DMS53 (cell line): ENCODE measurements around the gene BSG.
"Not testable (repeated sequence)": the region's sequence is repeated elsewhere in the genome, so short reads cannot be mapped to it uniquely, and the experiment has no call there.

Source experiments
- DNase-seq: peaks from one replicate; lab custom pipeline; 2025; lab: John Stamatoyannopoulos, UW

The BSG gene

DNA sequence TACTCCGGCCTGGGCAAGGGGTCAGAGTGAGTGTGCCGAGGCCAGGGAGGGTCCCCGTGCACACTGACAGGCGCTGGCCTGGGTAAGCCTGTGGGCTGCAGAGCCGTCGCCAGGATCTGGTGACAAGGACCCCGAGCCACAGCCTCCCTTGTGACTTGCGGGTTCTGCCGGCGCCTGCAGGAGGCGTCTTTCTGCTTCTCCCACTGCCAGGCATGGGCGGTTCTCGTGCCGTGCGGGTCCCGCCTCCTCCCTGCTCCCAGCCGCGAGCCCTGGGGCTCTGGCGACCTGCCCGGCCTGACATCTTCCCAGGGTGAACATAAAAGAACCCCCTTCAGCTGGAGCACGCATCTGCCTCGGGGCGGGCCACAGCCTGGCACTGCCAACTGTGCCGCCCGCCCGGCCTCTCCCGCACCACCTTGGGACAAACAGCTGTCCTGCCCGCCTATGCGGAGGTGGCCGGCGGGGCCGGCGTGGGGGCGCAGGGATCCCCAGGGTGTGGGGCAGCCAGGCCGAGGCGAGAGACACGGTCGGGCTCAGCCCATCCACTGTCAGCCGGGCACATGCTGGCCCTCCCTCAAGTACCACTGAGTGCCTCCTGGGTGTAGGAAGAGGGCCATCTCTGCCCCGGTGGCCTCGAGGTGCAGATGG is 15.8 kb downstream of the BSG start:
- DNase-seq = peak; percentile 95

DNA sequence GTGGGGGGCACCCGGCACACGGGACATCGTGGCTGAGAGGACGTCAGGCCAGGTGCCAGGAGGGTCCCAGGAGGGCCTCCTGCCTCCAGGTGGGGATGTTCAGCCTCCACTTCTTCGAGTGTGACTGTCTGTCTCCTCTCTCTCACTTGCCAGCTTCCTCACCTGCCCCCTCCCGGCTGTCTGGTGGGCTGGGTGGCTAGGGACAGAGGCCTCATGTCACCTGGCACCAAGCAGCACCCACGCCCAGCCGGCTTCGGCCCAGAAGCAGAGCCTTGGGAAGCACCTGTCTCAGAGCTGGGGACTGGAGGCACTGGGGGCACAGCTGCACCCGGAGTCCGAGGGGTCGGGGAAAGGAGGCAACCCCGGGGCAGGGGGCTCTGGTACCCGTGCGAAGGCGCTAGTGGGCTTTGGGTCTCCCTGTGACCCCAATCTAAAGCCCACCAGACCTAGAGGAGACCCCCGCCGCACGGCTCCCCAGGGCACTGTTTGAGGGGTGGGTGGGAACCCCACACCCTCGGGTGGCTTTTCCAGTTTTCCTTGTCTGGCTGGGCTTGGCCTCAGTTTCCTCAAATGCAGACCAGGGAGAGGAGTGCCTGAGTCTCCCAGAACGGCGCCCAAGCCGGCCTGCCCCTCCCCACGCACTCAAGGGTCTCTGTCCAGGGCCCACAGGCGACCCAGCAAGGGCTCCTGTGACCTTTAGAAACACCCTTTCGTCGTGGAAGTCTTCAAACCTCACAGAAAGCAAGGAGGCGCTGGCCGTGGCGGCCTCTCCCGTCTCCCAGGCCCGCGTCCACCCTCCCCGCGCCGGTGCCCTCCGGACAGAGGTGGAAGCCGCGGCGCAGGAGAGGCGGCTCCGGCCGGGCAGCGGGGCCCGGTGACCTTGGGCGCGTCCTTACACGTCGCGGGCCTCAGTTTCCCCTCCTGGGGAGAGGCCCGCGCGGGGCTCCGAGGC is 16.6 kb downstream of the BSG start:
- DNase-seq = peak; percentile 84

DNA sequence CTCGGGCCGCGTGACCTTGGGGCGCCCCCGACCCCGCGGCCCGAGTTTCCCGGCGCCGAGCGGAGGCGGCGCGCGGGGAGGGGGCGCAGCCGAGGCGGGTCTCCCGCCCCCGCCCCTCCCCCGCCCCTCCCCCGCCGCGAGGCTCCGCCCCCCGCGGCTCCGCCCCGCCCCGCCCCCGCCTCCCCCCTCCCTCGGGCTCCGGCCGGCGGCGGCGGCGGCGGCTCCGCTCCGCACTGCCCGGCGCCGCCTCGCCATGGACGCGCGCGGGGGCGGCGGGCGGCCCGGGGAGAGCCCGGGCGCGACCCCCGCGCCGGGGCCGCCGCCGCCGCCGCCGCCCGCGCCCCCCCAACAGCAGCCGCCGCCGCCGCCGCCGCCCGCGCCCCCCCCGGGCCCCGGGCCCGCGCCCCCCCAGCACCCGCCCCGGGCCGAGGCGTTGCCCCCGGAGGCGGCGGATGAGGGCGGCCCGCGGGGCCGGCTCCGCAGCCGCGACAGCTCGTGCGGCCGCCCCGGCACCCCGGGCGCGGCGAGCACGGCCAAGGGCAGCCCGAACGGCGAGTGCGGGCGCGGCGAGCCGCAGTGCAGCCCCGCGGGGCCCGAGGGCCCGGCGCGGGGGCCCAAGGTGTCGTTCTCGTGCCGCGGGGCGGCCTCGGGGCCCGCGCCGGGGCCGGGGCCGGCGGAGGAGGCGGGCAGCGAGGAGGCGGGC is 17.4 kb downstream of the BSG start, which contains the start of gene HCN2:
HCN2 (plus strand) TSS at position 189 of the 703 bp plus-strand sequence; CDS start at position 254, 65 bp downstream.
- DNase-seq = peak; percentile 45

DNA sequence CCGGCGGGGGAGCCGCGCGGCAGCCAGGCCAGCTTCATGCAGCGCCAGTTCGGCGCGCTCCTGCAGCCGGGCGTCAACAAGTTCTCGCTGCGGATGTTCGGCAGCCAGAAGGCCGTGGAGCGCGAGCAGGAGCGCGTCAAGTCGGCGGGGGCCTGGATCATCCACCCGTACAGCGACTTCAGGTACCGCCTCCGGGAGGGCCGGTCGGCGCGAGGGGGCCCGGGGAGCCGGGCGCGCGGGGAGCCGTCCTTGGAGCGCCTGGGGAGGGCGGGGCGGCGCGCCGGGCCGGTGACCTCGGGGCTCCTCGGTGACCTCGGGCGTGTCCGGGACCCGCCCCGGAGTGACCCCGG is 18.0 kb downstream of the BSG start:
- peak; percentile 68 for DNase-seq

DNA sequence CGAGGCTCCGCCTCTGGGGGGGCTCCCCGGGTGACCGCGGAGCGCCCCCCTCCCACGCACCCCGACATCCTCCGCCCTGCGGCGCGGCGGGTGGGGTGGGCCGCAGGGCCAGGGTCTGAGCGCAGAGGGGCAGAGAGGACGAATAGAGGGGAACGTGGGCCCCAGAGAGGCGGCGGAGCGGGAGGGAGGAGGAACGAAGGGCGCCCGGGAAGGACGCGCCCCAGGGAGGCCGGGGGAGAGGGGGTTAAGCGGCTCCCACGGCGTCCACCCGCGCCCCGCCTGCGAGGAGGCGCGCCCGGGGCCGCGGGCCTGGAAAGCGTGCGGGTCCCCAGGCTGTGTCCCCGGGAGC is 18.3 kb downstream of the BSG start:
- DNase-seq = peak; percentile 29

DNA sequence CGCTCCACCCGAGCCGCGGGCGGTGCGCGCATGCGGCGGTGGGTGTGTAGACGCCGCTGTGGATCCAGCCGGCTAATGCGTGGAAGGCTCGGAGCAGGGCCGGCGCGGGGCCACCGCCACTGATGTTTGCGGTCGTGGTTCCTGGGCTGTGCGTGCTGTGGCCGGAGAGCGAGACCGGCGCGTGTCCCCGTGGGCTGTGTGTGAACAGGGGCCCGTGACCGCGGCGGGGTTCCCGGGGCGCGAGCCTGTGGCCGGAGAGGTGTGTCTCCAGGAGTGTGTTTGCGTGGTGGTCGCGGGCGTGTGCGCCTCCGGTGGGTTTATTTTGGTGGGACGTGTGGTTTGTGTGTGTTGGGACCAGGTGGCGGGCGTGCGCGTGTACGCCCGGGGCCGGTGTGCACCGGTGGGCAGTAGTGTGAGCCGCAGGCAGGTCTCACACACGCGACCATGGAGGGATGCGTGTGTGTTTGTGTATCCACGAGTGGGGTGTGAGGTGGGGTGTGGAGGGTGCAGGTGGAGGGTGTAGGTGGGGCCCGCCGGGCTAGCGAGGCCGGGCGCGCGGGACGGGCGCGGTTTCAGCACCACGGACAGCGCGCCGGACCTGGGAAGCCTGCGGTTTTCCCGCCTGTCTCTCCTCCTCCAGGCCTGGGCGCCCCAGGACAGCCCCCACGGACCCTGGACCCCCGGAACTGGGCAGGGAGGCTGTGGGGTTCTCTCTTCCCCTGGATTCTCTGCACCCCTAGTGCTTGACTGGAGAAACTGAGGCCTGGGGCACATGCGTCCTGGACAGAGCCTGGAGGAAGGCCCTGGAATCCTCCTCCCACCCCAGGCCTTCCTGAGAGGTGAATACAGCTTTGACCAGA is 18.9 kb downstream of the BSG start:
- no peak for DNase-seq

DNA sequence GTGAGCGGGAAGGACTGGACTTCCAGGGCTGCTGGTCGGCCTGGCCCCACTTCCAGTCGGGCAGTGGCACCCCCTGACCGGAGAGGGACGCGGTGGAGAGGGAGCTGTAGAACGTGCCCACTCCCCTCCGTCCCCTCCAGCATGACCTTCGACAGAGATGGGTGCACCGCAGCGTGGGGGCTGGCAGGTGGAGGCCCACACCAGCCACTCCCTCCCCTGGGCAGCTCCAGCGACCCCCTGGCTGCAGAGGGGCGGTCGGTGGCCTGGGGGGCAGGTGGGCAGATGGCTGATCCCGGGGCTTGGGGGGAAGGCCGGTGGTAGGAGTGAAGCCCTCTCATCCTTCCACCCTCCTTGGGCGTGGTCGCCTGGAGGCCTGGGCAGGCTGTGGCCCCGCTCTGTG is 19.7 kb downstream of the BSG start:
- no peak for DNase-seq

DNA sequence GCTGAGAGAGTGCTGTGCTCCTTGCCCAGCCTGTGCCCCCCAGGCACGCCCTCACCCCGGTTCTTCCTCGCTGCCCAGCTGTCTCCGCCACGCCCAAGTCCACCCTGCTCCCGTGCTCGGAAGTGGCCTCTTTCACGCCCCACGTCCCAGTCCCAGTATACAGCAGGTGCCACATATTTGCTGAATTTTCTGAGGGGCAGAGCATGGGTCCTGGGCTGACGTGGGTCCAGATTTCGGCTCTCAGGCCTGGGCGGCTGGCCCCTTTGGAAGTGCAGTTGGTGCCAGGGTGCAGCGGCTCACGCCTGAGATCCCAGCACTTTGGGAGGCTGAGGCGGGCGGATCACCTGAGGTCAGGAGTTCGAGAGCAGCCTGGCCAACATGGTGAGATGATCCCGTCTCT is 20.7 kb downstream of the BSG start:
- DNase-seq = no peak

DNA sequence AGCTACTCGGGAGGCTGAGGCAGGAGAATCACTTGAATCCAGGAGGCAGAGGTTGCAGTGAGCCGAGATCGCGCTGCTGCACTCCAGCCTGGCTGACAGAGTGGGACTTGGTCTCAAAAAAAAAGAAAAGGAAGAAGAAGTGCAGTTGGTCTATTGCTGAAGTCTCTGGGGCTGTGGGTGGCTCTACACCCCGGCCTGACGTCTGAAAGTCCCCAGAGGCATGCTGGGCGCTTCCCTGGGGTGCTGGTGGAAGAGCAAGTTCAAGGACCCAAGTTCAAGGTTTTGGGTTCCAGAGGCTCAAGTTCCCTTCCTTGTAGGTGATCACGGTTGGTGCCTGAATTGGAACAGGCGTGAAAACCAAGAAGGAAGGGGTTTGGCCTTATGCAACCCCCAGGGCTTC is 21.1 kb downstream of the BSG start:
- DNase-seq = no peak

DNA sequence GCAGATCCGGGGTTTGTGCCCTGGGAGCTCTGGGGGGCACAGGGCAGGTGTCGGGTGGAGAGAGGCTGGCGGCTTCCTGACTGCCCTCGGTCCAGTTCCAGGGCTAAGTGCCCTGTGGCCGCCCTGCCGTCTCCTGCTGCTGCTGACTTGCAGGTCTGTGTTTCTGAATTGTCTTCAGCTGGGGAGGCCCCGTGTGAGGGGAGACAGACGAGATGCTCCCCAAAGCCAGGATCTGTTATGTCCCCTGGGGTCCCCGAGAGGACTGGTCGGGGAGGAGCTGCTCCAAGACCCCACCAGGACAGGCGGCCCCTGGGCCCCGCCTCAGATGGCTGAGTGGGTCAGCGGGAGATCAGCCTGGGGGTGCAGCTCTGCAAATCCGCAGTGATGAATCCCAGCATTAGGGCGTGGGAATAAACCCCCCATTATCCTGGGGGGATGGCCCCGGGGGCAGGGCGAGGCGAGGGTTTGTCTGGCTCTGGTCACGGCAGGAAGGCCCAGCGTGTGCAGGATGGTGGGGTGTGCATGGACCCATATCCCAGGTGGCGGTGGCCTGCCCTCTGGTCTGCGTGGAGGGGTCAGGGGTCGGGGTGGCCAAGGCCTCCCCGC is 22.0 kb downstream of the BSG start:
- no peak for DNase-seq

DNA sequence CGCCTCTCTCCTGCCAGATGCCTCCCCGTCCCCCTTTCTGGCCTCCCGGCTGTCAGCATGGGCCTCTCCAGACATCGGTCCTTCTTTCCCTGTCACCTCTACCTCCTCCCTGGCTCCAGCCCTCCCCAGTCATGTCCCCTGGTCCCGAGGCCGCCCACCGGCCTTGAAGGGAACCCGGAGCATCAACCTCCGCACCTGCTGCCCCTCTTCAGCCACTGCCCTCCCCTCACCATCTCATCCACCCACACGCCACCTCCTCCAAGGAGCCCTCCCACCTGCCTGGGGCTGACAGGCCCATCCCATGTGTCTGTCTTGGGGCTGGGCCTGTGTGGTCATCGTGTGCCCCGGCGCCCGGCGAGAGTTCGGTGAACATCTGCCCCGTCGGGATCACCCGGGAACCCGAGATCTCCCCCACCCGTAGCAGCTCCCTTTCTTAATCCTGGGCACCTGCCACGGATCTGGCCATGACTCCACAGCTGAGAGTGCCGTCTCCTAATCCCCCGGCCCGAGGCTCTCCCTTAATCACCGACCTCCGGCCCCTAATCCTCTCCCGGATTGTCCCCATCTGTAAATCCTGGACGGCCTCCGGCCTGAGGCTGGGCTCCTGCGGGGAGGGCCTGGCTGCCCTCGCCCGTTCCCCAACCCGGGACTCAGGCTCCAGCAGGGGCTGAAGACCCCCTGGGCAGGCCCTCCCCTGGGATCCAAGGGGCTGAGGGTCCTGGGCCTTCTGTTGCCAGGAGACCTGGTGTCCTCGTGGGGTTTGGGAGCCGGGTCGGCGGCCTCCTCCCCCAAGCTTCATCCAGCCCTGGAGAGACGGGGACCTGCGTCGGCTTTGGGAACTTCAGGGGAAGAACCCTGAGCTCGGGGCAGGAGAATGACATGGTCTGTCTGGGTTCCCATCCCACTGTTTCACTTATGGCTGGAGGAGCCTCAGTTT is 23.2 kb downstream of the BSG start:
- DNase-seq = no peak

DNA sequence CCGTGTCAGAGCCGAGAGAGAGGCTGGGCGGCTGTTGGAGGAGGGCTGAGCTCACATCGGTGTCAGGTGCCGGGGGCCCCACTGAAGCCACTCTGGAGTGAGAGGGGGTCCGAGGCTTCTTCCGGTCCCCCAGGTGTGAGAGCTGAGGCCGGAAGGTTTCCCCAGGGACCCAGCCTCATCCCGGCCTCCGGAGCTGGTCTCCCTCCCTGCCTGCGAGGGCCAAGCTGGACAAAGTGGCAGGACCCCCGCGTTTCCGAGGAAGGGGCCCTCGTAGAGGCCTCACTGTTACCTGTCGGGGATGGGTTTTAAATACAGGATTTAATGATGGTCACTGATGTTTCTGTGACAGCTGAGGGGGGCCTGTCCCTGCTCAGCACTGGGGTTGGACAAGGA is 23.9 kb downstream of the BSG start:
- DNase-seq = no peak

DNA sequence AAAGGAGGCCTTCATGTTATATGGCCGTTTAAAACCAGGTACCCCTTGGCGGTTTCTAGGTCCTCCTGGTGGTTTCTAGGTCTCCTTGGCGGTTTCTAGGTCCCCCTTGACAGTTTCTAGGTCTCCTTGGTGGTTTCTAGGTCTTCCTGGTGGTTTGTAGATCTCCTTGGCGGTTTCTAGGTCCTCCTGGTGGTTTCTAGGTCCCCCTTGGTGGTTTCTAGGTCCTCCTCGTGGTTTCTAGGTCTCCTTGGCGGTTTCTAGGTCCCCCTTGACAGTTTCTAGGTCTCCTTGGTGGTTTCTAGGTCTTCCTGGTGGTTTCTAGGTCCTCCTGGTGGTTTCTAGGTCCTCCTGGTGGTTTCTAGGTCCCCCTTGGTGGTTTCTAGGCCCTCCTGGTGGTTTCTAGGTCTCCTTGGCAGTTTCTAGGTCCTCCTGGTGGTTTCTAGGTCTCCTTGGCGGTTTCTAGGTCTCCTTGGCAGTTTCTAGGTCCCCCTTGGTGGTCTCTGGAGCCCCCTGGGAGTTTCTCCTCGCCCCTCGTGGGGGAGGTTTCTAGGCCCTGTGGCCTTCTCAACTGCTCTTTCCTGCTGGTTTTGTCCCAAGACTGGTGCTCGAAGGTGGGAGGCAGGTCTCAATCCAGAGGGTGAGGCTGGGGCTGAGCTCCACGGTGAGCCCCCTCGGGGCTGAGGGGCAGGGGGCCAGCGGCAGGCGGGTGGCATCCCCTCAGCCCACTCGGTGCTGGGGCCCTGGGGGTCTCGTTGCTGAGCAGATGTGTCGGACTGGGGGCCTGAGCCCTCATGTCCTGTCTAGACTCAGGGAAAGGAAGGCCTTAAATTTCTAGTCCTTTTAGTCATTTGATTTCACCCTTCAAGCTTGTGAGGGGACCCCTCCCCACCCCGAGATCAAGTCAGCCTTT is 25.3 kb downstream of the BSG start:
- no peak for DNase-seq

DNA sequence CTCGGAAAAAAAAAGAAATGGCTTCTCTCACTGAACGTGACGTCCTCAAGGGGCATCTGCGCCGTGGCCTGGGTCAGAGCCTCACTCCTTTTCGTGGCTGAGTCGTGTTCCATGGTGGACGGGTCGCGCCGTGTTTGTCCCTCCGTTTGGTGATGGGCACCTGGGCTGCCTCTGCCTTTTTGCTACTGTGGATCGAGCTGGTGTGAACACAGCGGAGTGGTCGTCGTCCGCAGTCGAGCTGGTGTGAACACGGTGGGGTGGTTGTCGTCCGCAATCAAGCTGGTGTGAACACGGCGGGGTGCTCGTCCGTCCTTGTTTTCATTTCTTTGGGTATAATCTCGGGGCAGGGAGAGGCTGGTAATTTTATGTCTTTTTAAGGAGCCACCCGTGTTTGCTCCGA is 28.9 kb downstream of the BSG start:
- DNase-seq = no peak

DNA sequence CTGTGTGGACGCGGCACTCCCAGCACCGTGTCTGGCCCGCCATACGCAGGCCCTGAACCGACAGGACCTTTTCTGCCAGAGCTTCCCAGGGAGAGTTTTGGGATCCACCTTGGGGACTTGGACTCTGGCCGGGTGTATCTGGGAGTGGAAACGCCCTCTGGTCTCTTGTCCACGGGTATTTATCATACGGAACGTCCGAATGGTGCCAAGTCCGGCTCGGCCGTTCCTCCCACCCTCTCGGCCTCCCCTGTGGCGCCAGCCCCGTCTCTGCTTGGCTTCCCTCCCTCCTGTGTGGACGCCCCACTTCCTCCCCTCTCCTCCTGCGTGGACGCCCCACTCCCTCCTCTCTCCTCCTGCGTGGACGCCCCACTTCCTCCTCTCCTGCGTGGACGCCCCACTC is 29.4 kb downstream of the BSG start:
- no peak for DNase-seq

DNA sequence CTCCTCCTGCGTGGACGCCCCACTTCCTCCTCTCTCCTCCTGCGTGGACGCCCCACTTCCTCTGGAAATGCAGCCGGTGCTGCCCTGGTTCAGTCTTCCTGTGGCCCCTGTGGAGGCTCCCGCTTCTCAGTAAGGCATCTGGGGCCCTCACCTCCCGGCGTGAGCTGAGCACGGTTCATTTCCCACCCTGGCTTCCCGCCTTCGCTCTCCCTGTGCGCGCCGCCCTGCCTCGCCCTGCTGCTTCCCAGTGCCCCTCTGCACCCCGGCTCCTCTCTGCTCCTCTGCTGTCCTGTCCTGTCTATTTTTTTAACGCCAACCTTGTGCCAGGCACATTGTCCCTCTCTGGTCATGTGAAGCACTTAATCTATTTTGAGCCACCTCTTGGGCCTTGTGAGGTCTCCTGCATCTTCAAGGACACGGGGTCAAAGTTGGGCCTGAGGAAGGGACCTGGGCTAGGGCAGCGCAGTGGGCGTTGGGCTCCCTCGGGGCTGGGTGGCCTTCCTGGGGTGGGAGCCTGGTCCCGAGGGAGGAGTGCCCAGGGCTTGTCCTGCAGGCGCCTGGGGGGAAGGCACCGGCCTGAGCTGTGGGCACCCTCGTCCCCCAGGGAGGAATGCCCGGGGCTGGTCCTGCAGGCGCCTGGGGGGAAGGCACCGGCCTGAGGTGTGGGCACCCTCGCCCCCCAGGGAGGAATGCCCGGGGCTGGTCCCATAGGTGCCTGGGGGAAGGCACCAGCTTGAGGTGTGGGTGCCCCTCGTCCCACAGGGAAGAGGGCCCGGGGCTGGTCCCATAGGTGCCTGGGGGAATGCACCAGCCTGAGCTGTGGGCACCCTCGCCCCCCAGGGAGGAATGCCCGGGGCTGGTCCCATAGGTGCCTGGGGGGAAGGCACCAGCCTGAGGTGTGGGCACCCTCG is 30.2 kb downstream of the BSG start:
- DNase-seq = no peak

DNA sequence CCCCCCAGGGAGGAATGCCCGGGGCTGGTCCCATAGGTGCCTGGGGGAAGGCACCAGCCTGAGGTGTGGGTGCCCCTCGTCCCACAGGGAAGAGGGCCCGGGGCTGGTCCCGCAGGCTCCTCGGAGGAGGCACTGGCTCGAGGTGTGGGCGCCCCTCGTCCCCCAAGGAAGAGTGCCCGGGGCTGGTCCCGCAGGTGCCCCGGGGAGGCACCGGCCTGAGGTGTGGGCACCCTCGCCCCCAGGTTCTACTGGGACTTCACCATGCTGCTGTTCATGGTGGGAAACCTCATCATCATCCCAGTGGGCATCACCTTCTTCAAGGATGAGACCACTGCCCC is 30.9 kb downstream of the BSG start:
- not testable (repeated sequence) for DNase-seq

DNA sequence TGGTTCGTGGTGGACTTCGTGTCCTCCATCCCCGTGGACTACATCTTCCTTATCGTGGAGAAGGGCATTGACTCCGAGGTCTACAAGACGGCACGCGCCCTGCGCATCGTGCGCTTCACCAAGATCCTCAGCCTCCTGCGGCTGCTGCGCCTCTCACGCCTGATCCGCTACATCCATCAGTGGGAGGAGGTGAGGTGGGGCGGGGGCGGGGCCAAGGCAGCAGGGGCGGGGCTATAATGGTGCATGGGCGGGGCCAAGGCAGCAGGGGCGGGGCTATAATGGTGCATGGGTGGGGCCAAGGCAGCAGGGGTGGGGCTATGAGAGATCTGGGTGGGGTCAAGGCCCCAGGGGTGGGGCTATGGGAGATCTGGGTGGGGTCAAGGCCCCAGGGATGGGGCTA is 31.4 kb downstream of the BSG start:
- DNase-seq = not testable (repeated sequence)
